CD14-positive monocyte (primary cell): ENCODE data around the gene ADCY1. TPM values are rescaled to one million over a fixed set of nuclear protein-coding genes. Genes with fewer than 3 reads are reported as not detected.

Experiments used
- DNase-seq, 3 donors: peaks; one replicate each; pipeline ENCODE4 v3.0.0-alpha.2; 2011 to 2022
- H2AFZ ChIP-seq: 2 replicates; pipeline ENCODE4 v1.6.0; 2012; ENCODE audit warnings: mild to moderate bottlenecking, low read depth, low read length, inconsistent platforms; ENCODE audit not compliant: insufficient read depth, poor library complexity, severe bottlenecking
- H3K27ac ChIP-seq, 2 donors: 1 replicate in 1 of 2; 2 replicates in 1 of 2; pipeline ENCODE4 v1.5.1; 2012 to 2013; ENCODE audit warnings: low read length in 2 of 2, control low read depth in 1 of 2, inconsistent platforms in 1 of 2, low read depth in 1 of 2, mild to moderate bottlenecking in 1 of 2
- H3K27me3 ChIP-seq, 2 donors: one replicate each; pipeline versions ENCODE4 v1.6.0 to v1.6.1; 2011 to 2013; ENCODE audit warnings: low read length in 2 of 2; ENCODE audit not compliant: control insufficient read depth in 2 of 2, insufficient read depth in 2 of 2
- H3K36me3 ChIP-seq, 2 donors: replicated peaks in 1 of 2; 1 replicate in 1 of 2; 2 replicates in 1 of 2; pipeline versions ENCODE4 v1.5.1 to v1.6.1; 2012 to 2013; ENCODE audit warnings: low read length in 2 of 2, control low read depth in 1 of 2, inconsistent platforms in 1 of 2, mild to moderate bottlenecking in 1 of 2; ENCODE audit not compliant: insufficient read depth in 2 of 2, control insufficient read depth in 1 of 2
- H3K4me1 ChIP-seq, 2 donors: 1 replicate in 1 of 2; 2 replicates in 1 of 2; pipeline versions ENCODE4 v1.5.1 to v1.6.1; 2012 to 2013; ENCODE audit warnings: low read length in 2 of 2, control low read depth in 1 of 2, inconsistent platforms in 1 of 2, mild to moderate bottlenecking in 1 of 2, moderate library complexity in 1 of 2; ENCODE audit not compliant: insufficient read depth in 2 of 2, control insufficient read depth in 1 of 2
- H3K4me2 ChIP-seq: replicated peaks from 2 replicates; pipeline ENCODE3; 2012; ENCODE audit warnings: low read length, moderate library complexity, mild to moderate bottlenecking; ENCODE audit not compliant: poor library complexity, severe bottlenecking; ENCODE audit errors: extremely low read depth
- H3K4me3 ChIP-seq, 3 experiments: fragments of 200-600 bp in 1 of 3; sonication (generic) in 1 of 3; replicated peaks in 1 of 3; 1 replicate in 2 of 3; 2 replicates in 1 of 3; pipeline ENCODE4 v1.5.1; 2011 to 2013; ENCODE audit warnings: low read length in 3 of 3, mild to moderate bottlenecking in 3 of 3, control low read depth in 2 of 3, low read depth in 2 of 3, inconsistent platforms in 1 of 3, moderate library complexity in 1 of 3
- H3K79me2 ChIP-seq: 2 replicates; pipeline ENCODE4 v1.6.0; 2012; ENCODE audit warnings: mild to moderate bottlenecking, control low read depth, inconsistent platforms, low read length, moderate library complexity; ENCODE audit not compliant: insufficient read depth
- H3K9ac ChIP-seq: 2 replicates; pipeline ENCODE4 v1.6.0; 2017; ENCODE audit warnings: low read length, mild to moderate bottlenecking; ENCODE audit not compliant: insufficient read depth, poor library complexity, severe bottlenecking
- H3K9me3 ChIP-seq, 2 donors: replicated peaks in 1 of 2; 1 replicate in 1 of 2; 2 replicates in 1 of 2; pipeline versions ENCODE4 v1.5.1 to v1.6.1; 2012 to 2013; ENCODE audit warnings: low read length in 2 of 2, control low read depth in 1 of 2; ENCODE audit not compliant: control insufficient read depth in 1 of 2, insufficient read depth in 1 of 2
- H4K20me1 ChIP-seq: 2 replicates; pipeline ENCODE4 v1.6.0; 2012; ENCODE audit warnings: mild to moderate bottlenecking, low read length, control low read depth, moderate library complexity; ENCODE audit not compliant: insufficient read depth
- H3K27ac Mint-ChIP-seq, 7 donors: one replicate each; pipeline ENCODE4 v1.8.0; 2020; ENCODE audit warnings: mild to moderate bottlenecking in 7 of 7, mixed read lengths in 7 of 7, moderate library complexity in 6 of 7, inconsistent platforms in 2 of 7
- H3K27me3 Mint-ChIP-seq, 3 donors: one replicate each; pipeline ENCODE4 v1.8.0; 2021 to 2022; ENCODE audit warnings: low read depth in 3 of 3, mild to moderate bottlenecking in 3 of 3, mixed read lengths in 3 of 3, moderate library complexity in 3 of 3, inconsistent platforms in 1 of 3
- H3K36me3 Mint-ChIP-seq, 2 donors: one replicate each; pipeline ENCODE4 v1.8.0; 2020; ENCODE audit warnings: mixed read lengths in 2 of 2, inconsistent platforms in 1 of 2, mild to moderate bottlenecking in 1 of 2
- H3K4me1 Mint-ChIP-seq: one replicate; pipeline ENCODE4 v1.8.0; 2020; ENCODE audit warnings: mild to moderate bottlenecking, mixed read lengths
- H3K4me3 Mint-ChIP-seq, 2 donors: one replicate each; pipeline ENCODE4 v1.8.0; 2020; ENCODE audit warnings: mild to moderate bottlenecking in 2 of 2, mixed read lengths in 2 of 2, moderate library complexity in 1 of 2
- H3K9me3 Mint-ChIP-seq, 7 donors: one replicate each; pipeline ENCODE4 v1.8.0; 2020 to 2022; ENCODE audit warnings: mixed read lengths in 7 of 7, mild to moderate bottlenecking in 6 of 7, moderate library complexity in 6 of 7, inconsistent platforms in 2 of 7
- CTCF ChIP-seq: fragments of 200-600 bp; IDR thresholded peaks from one replicate; pipeline ENCODE4 v1.8.0; 2022; ENCODE audit warnings: antibody characterized with exemption, mild to moderate bottlenecking
- WGBS: methylation state at CpG from one replicate; pipeline ENCODE4 v1.1.5; 2013; ENCODE audit warnings: missing lambda C conversion rate; ENCODE audit not compliant: insufficient coverage; 5-methylcytosine and 5-hydroxymethylcytosine counted together
- intact Hi-C, 2 donors: fragments of 100-400 bp; cut with micrococcal nuclease; formaldehyde crosslinking; loops; one replicate each; pipeline versions ENCODE4 v1.15.0 to v1.15.1; 2023
- polyA plus RNA-seq, 3 donors: library from polyadenylated mRNA; depleted of rRNA in 1 of 3; unstranded in 2 of 3; stranded (reverse) in 1 of 3; fragments of 300-500 nt in 2 of 3; fragments of >200 nt in 1 of 3; fragmentation: Illumina TruSeq in 2 of 3; gene quantifications; 1 replicate in 2 of 3; 2 replicates in 1 of 3; pipeline ENCODE4 v1.2.3, GENCODE V29; 2012 to 2021

ADCY1 gene
- polyA plus RNA-seq, 3 donors, result 0.01 TPM; not detected in 2

GRCh38 chr7:45670227-45670626 is 96.1 kb downstream of the ADCY1 start:
- no peak overlapping the region for H3K4me2 ChIP-seq
- H3K27me3 ChIP-seq, result no peaks in the 10 kb centered on the region
- H3K9me3 ChIP-seq, result no peaks in the 10 kb centered on the region
- no peak overlapping the region for H3K27ac Mint-ChIP-seq
- H3K9me3 Mint-ChIP-seq, result peaks cover 0 to 10% (median 2%) of the 10 kb centered on the region in 7 donors
- intact Hi-C loops, result no loop called here
- H3K27me3 Mint-ChIP-seq, result peaks cover 0 to 7% (median 3%) of the 10 kb centered on the region in 3 donors
- H3K4me1 ChIP-seq, result no peaks in the 10 kb centered on the region
- no peak overlapping the region for H3K4me3 ChIP-seq
- no peak for DNase-seq
- H3K4me1 Mint-ChIP-seq, result no peaks in the 10 kb centered on the region
- no peak for TF ChIP-seq CTCF
- H2AFZ ChIP-seq, result no peak overlapping the region
- H3K79me2 ChIP-seq, result no peaks in the 10 kb centered on the region
- H4K20me1 ChIP-seq, result no peaks in the 10 kb centered on the region
- no peaks in the 10 kb centered on the region for H3K36me3 Mint-ChIP-seq
- no peak overlapping the region for H3K4me3 Mint-ChIP-seq
- H3K27ac ChIP-seq, result no peak overlapping the region
- 75% methylated on average over 6 of the region's 7 CpGs for WGBS
- H3K36me3 ChIP-seq, result no peaks in the 10 kb centered on the region
- no peak overlapping the region for H3K9ac ChIP-seq

GRCh38 chr7:45670717-45671116 is 96.5 kb downstream of the ADCY1 start:
- no peak overlapping the region for H3K4me3 ChIP-seq
- Mint-ChIP-seq H3K36me3 (no peaks in the 10 kb centered on the region), H3K4me3 (no peak overlapping the region), H3K4me1 (no peaks in the 10 kb centered on the region), H3K27ac (no peak overlapping the region), H3K9me3 (peaks cover 0 to 10% (median 2%) of the 10 kb centered on the region in 7 donors), H3K27me3 (peaks cover 0 to 7% (median 3%) of the 10 kb centered on the region in 3 donors)
- TF ChIP-seq CTCF, result no peak
- no peaks in the 10 kb centered on the region for H4K20me1 ChIP-seq
- no peak overlapping the region for H3K4me2 ChIP-seq
- no peak for DNase-seq
- no peak overlapping the region for H2AFZ ChIP-seq
- H3K9ac ChIP-seq, result no peak overlapping the region
- H3K4me1 ChIP-seq, result no peaks in the 10 kb centered on the region
- intact Hi-C loops, result no loop called here
- 94% methylated on average over 4 of the region's 6 CpGs for WGBS
- H3K9me3 ChIP-seq, result no peaks in the 10 kb centered on the region
- H3K36me3 ChIP-seq, result no peaks in the 10 kb centered on the region
- H3K79me2 ChIP-seq, result no peaks in the 10 kb centered on the region
- H3K27ac ChIP-seq, result no peak overlapping the region
- H3K27me3 ChIP-seq, result no peaks in the 10 kb centered on the region
